ENCODE measurements around the gene EBF4. TPM values are rescaled to one million over a fixed set of nuclear protein-coding genes. Genes with fewer than 3 reads are reported as not detected.

Gene EBF4
- total and polyA plus RNA-seq, 2 of the 8 experiments (the other 6 are each of a cell fraction or from before 2014, with no cell fraction given) = 1.2 to 2.9 TPM

DNA sequence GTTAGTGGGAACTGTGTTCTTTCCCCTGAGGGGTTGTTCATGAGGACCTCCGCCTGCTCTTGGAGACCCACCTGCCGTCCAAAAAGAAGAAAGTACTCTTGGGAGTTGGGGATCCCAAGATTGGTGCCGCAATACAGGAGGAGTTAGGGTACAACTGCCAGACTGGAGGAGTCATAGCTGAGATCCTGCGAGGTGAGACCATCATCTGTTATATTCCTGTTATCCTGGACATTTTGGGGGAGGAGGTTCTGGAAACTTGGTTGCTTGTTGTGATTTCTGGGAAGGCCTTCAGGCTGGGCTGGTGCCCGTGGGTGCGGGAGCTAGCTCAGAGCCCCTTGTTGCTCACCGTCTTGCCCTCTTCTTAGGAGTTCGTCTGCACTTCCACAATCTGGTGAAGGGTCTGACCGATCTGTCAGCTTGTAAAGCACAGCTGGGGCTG, 38.2 kb upstream of the EBF4 start (continued):
- TF ChIP-seq, protein P1, sequence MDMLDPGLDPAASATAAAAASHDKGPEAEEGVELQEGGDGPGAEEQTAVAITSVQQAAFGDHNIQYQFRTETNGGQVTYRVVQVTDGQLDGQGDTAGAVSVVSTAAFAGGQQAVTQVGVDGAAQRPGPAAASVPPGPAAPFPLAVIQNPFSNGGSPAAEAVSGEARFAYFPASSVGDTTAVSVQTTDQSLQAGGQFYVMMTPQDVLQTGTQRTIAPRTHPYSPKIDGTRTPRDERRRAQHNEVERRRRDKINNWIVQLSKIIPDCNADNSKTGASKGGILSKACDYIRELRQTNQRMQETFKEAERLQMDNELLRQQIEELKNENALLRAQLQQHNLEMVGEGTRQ (IDR thresholded peaks at IDR 0.05; ENCODE audit: low read length) = no peak
- TF ChIP-seq SUZ12 (IDR thresholded peaks at IDR 0.05; ENCODE audit: low read length) (no peak), TAF7 (optimal IDR thresholded peaks at IDR 0.05; ENCODE audit: borderline replicate concordance, low read depth, low read length) (no peak), FOSL1 (IDR thresholded peaks at IDR 0.05; ENCODE audit: insufficient read depth, low read depth, low read length) (no peak), CTBP2 (IDR thresholded peaks at IDR 0.05; ENCODE audit: borderline replicate concordance, insufficient read depth, insufficient read length, low read length) (no peak), SIX5 (IDR thresholded peaks at IDR 0.05; ENCODE audit: low read depth, low read length) (no peak), PHF8 (conservative IDR thresholded peaks at IDR 0.05; ENCODE audit: low read depth, low read length) (no peak), CBX8 (IDR thresholded peaks at IDR 0.05; ENCODE audit: borderline replicate concordance, low read depth, low read length) (no peak), CEBPB (IDR thresholded peaks at IDR 0.05; ENCODE audit: low read depth, low read length) (no peak)
- TF ChIP-seq, protein P2, sequence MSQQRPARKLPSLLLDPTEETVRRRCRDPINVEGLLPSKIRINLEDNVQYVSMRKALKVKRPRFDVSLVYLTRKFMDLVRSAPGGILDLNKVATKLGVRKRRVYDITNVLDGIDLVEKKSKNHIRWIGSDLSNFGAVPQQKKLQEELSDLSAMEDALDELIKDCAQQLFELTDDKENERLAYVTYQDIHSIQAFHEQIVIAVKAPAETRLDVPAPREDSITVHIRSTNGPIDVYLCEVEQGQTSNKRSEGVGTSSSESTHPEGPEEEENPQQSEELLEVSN (IDR thresholded peaks at IDR 0.05) = no peak

All from H1 (cell line).